Keratinocyte (primary cell): Measurements from ENCODE around the gene SEC24D. TPM values are rescaled to one million over a fixed set of nuclear protein-coding genes. Genes with fewer than 3 reads are reported as not detected.

Experiments
- DNase-seq: peaks from one replicate; pipeline ENCODE4 v3.0.0-alpha.2; 2011; ENCODE audit warnings: low read depth, missing footprints, low spot score
- FAIRE-seq: peaks from 2 replicates; lab custom pipeline; 2011; peaks lifted over from hg19 to GRCh38; lab: Jason Lieb, UNC
- H2AFZ ChIP-seq: 2 replicates; pipeline ENCODE4 v1.6.0; 2012; ENCODE audit warnings: low read length, control low read depth, inconsistent platforms; ENCODE audit not compliant: control insufficient read depth
- H3K27ac ChIP-seq: 2 replicates; pipeline ENCODE4 v1.5.1; 2011; ENCODE audit warnings: low read length; ENCODE audit not compliant: control insufficient read depth, insufficient read depth
- H3K27me3 ChIP-seq: 3 replicates; pipeline ENCODE4 v1.6.0; 2011; ENCODE audit warnings: low read length; ENCODE audit not compliant: control insufficient read depth, insufficient read depth; ENCODE audit errors: extremely low read depth
- H3K36me3 ChIP-seq, 2 experiments: 2 replicates in 1 of 2; 3 replicates in 1 of 2; pipeline ENCODE4 v1.5.1; 2011; ENCODE audit warnings: low read length in 2 of 2, mild to moderate bottlenecking in 1 of 2; ENCODE audit not compliant: control insufficient read depth in 2 of 2, insufficient read depth in 2 of 2; ENCODE audit errors: extremely low read depth in 1 of 2
- H3K4me1 ChIP-seq: 3 replicates; pipeline ENCODE4 v1.5.1; 2011; ENCODE audit warnings: low read length; ENCODE audit not compliant: control insufficient read depth, insufficient read depth; ENCODE audit errors: extremely low read depth
- H3K4me2 ChIP-seq: 3 replicates; pipeline ENCODE4 v1.6.0; 2011; ENCODE audit warnings: low read depth, low read length; ENCODE audit not compliant: control insufficient read depth, insufficient read depth; ENCODE audit errors: extremely low read depth
- H3K4me3 ChIP-seq, 3 experiments: fragments of 200-600 bp in 1 of 3; sonication (generic) in 1 of 3; 2 replicates in 2 of 3; 3 replicates in 1 of 3; pipeline ENCODE4 v1.5.1; 2011 to 2016; ENCODE audit warnings: low read length in 3 of 3, mild to moderate bottlenecking in 3 of 3, control low read depth in 2 of 3, inconsistent platforms in 1 of 3, low read depth in 1 of 3, mixed read lengths in 1 of 3, mixed run types in 1 of 3, moderate library complexity in 1 of 3; ENCODE audit not compliant: control insufficient read depth in 2 of 3, insufficient read depth in 2 of 3; ENCODE audit errors: extremely low read depth in 1 of 3
- H3K79me2 ChIP-seq: 2 replicates; pipeline ENCODE4 v1.6.0; 2012; ENCODE audit warnings: low read length; ENCODE audit not compliant: control insufficient read depth, insufficient read depth
- H3K9ac ChIP-seq: 3 replicates; pipeline ENCODE4 v1.6.0; 2011; ENCODE audit warnings: low read length; ENCODE audit not compliant: control insufficient read depth, insufficient read depth; ENCODE audit errors: extremely low read depth
- H3K9me1 ChIP-seq: 3 replicates; pipeline ENCODE4 v1.6.0; 2011; ENCODE audit warnings: low read length; ENCODE audit not compliant: control insufficient read depth, insufficient read depth; ENCODE audit errors: extremely low read depth
- H3K9me3 ChIP-seq: 2 replicates; pipeline ENCODE4 v1.5.1; 2012; ENCODE audit warnings: low read depth, low read length; ENCODE audit not compliant: control insufficient read depth
- H4K20me1 ChIP-seq: 3 replicates; pipeline ENCODE4 v1.6.0; 2011; ENCODE audit warnings: low read length; ENCODE audit not compliant: control insufficient read depth, insufficient read depth; ENCODE audit errors: extremely low read depth
- CTCF ChIP-seq, 3 experiments: IDR thresholded peaks in 1 of 3; conservative IDR thresholded peaks in 1 of 3; optimal IDR thresholded peaks in 1 of 3; 2 replicates in 2 of 3; 3 replicates in 1 of 3; pipeline versions ENCODE3 to v1.5.1; 2011; ENCODE audit warnings: low read length in 3 of 3, mild to moderate bottlenecking in 3 of 3, moderate library complexity in 2 of 3, control low read depth in 1 of 3, inconsistent platforms in 1 of 3; ENCODE audit not compliant: insufficient read depth in 2 of 3; ENCODE audit errors: extremely low read depth in 1 of 3
- EZH2 ChIP-seq: IDR thresholded peaks from one replicate; pipeline ENCODE4 v1.6.1; 2012; ENCODE audit warnings: inconsistent platforms, mild to moderate bottlenecking, low read length, moderate library complexity
- dilution Hi-C: fragments of 300-500 bp; cut with MboI; formaldehyde crosslinking; loops from one replicate; pipeline ENCODE4 v1.7.0; 2020; ENCODE audit warnings: low sequenced_read_pairs; ENCODE audit not compliant: extremely low pct_ligation_motif_present
- polyA plus RNA-seq, 5 experiments: library from polyadenylated mRNA; depleted of rRNA in 3 of 5; stranded (reverse) in 3 of 5; stranded (forward) in 1 of 5; unstranded in 1 of 5; fragments of >200 nt; gene quantifications; 1 replicate in 1 of 5; 2 replicates in 3 of 5; 3 replicates in 1 of 5; pipeline versions ENCODE4 v1.2.1 to v1.2.3, GENCODE V29; 2011 to 2012; ENCODE audit warnings: missing spikeins in 2 of 5, low read depth in 1 of 5, low replicate concordance in 1 of 5

SEC24D gene
- polyA plus RNA-seq, 1 donor (not counting 4 experiments of a cell fraction or from before 2014, with no cell fraction given), result 24.9 TPM

GRCh38 chr4:118816538-118817177 lies 19.3 kb downstream of the SEC24D start:
- Histone ChIP-seq H3K9me3 (no peaks in the 10 kb centered on the region), H3K27me3 (no peaks in the 10 kb centered on the region), H3K27ac (no peak overlapping the region), H3K36me3 (peaks cover 20 to 33% of the 10 kb centered on the region in 2 experiments), H3K9me1 (no peaks in the 10 kb centered on the region), H4K20me1 (no peaks in the 10 kb centered on the region), H3K4me1 (no peaks in the 10 kb centered on the region), H3K79me2 (peaks cover 9% of the 10 kb centered on the region), H3K4me2 (no peak overlapping the region), H3K9ac (no peak overlapping the region), H3K4me3 (no peak overlapping the region), H2AFZ (no peak overlapping the region)
- FAIRE-seq (no peak), DNase-seq (no peak)
- TF ChIP-seq EZH2 (no peak), CTCF (optimal IDR thresholded peaks at IDR 0.05 in 1 of 3, IDR thresholded peaks at IDR 0.05 in 1 of 3, conservative IDR thresholded peaks at IDR 0.05 in 1 of 3; ENCODE audit: extremely low read depth in 1 of 3, insufficient read depth in 2 of 3, low read length in 3 of 3) (no peak)
- dilution Hi-C loops, result no loop called here

GRCh38 chr4:118814891-118815290 lies 21.0 kb downstream of the SEC24D start:
- FAIRE-seq (no peak), DNase-seq (no peak)
- Histone ChIP-seq H4K20me1 (no peaks in the 10 kb centered on the region), H3K4me1 (no peaks in the 10 kb centered on the region), H3K36me3 (peaks cover 25 to 44% of the 10 kb centered on the region in 2 experiments), H3K27ac (no peak overlapping the region), H3K79me2 (peaks cover 3% of the 10 kb centered on the region), H2AFZ (no peak overlapping the region), H3K9ac (no peak overlapping the region), H3K27me3 (no peaks in the 10 kb centered on the region), H3K9me3 (no peaks in the 10 kb centered on the region), H3K4me3 (no peak overlapping the region), H3K4me2 (no peak overlapping the region), H3K9me1 (no peaks in the 10 kb centered on the region)
- TF ChIP-seq EZH2 (no peak), CTCF (optimal IDR thresholded peaks at IDR 0.05 in 1 of 3, IDR thresholded peaks at IDR 0.05 in 1 of 3, conservative IDR thresholded peaks at IDR 0.05 in 1 of 3; ENCODE audit: extremely low read depth in 1 of 3, insufficient read depth in 2 of 3, low read length in 3 of 3) (no peak)
- dilution Hi-C loops, result no loop called here
